ENCODE results near the gene MED10. TPM values are rescaled to one million over a fixed set of nuclear protein-coding genes. Genes with fewer than 3 reads are reported as not detected.

MED10 gene
- total RNA-seq, 3 donors from 2014 or later (not counting 1 experiment from before 2014, with no cell fraction given): 64.4 to 68.5 (median 64.5) TPM

GRCh38 chr5:6396043-6396442, 17.7 kb upstream of the MED10 start:
- WGBS (ENCODE audit: insufficient coverage): 89% methylated on average over 8 of the region's 8 CpGs
- H3K4me1 ChIP-seq (ENCODE audit: control insufficient read depth, insufficient read depth, low read length): no peaks in the 10 kb centered on the region
- intact Hi-C loops (cut with micrococcal nuclease): no loop called here
- DNase-seq (no peak), ATAC-seq (no peak)
- Mint-ChIP-seq H3K27me3 (ENCODE audit: low read depth in 2 of 2) (peaks cover 18 to 32% of the 10 kb centered on the region in 2 donors), H3K36me3 (no peaks in the 10 kb centered on the region), H3K27ac (no peak overlapping the region), H3K4me3 (no peak overlapping the region), H3K9me3 (no peaks in the 10 kb centered on the region), H3K4me1 (no peaks in the 10 kb centered on the region)
- H3K36me3 ChIP-seq (ENCODE audit: control insufficient read depth, insufficient read depth, low read length): no peaks in the 10 kb centered on the region
- H3K27ac ChIP-seq (ENCODE audit: low read length): no peak overlapping the region
- no peak for TF ChIP-seq CTCF (IDR thresholded peaks at IDR 0.05)
- no peaks in the 10 kb centered on the region for H3K9me3 ChIP-seq (ENCODE audit: control insufficient read depth, insufficient read depth, low read length)
- H3K27me3 ChIP-seq (ENCODE audit: control insufficient read depth, insufficient read depth, low read length): no peaks in the 10 kb centered on the region
- H3K4me3 ChIP-seq (ENCODE audit: low read length): no peak overlapping the region

- H3K27me3 Mint-ChIP-seq (ENCODE audit: low read depth in 2 of 2): peaks cover 22 to 33% of the 10 kb centered on the region in 2 donors
These were observed 17.3 kb upstream of the MED10 start for GRCh38 chr5:6395621-6396020.

GRCh38 chr5:6395102-6395445, 16.7 kb upstream of the MED10 start:
- ATAC-seq: no peak
- Mint-ChIP-seq H3K27me3 (ENCODE audit: low read depth in 2 of 2) (peaks cover 28 to 39% of the 10 kb centered on the region in 2 donors), H3K27ac (no peak overlapping the region), H3K36me3 (no peaks in the 10 kb centered on the region), H3K4me1 (no peaks in the 10 kb centered on the region), H3K4me3 (no peak overlapping the region), H3K9me3 (no peaks in the 10 kb centered on the region)
- Histone ChIP-seq H3K27me3 (ENCODE audit: control insufficient read depth, insufficient read depth, low read length) (no peaks in the 10 kb centered on the region), H3K27ac (ENCODE audit: low read length) (no peak overlapping the region), H3K4me3 (ENCODE audit: low read length) (no peak overlapping the region), H3K4me1 (ENCODE audit: control insufficient read depth, insufficient read depth, low read length) (no peaks in the 10 kb centered on the region), H3K9me3 (ENCODE audit: control insufficient read depth, insufficient read depth, low read length) (no peaks in the 10 kb centered on the region), H3K36me3 (ENCODE audit: control insufficient read depth, insufficient read depth, low read length) (no peaks in the 10 kb centered on the region)
- intact Hi-C loops (cut with micrococcal nuclease): no loop called here
- no peak for DNase-seq
- 75% methylated on average over 7 of the region's 7 CpGs for WGBS (ENCODE audit: insufficient coverage)
- TF ChIP-seq CTCF (IDR thresholded peaks at IDR 0.05): no peak

More at GRCh38 chr5:6395621-6396020, 17.3 kb upstream of the MED10 start:
- no peaks in the 10 kb centered on the region for H3K27me3 ChIP-seq (ENCODE audit: control insufficient read depth, insufficient read depth, low read length)
- no peak for DNase-seq
- Mint-ChIP-seq H3K36me3 (no peaks in the 10 kb centered on the region), H3K4me1 (no peaks in the 10 kb centered on the region), H3K4me3 (no peak overlapping the region), H3K9me3 (no peaks in the 10 kb centered on the region), H3K27ac (no peak overlapping the region)
- no peak for TF ChIP-seq CTCF (IDR thresholded peaks at IDR 0.05)
- 88% methylated on average over 3 of the region's 3 CpGs for WGBS (ENCODE audit: insufficient coverage)
- no peak overlapping the region for H3K27ac ChIP-seq (ENCODE audit: low read length)
- ATAC-seq: no peak
- intact Hi-C loops (cut with micrococcal nuclease): no loop called here
- H3K36me3 ChIP-seq (ENCODE audit: control insufficient read depth, insufficient read depth, low read length): no peaks in the 10 kb centered on the region
- H3K4me3 ChIP-seq (ENCODE audit: low read length): no peak overlapping the region
- no peaks in the 10 kb centered on the region for H3K9me3 ChIP-seq (ENCODE audit: control insufficient read depth, insufficient read depth, low read length)
- H3K4me1 ChIP-seq (ENCODE audit: control insufficient read depth, insufficient read depth, low read length): no peaks in the 10 kb centered on the region

GRCh38 chr5:6394429-6395101, 16.2 kb upstream of the MED10 start:
- Mint-ChIP-seq H3K27ac (no peak overlapping the region), H3K9me3 (no peaks in the 10 kb centered on the region), H3K36me3 (no peaks in the 10 kb centered on the region), H3K4me3 (no peak overlapping the region), H3K27me3 (ENCODE audit: low read depth in 2 of 2) (peaks cover 33 to 44% of the 10 kb centered on the region in 2 donors), H3K4me1 (no peaks in the 10 kb centered on the region)
- ATAC-seq: no peak
- H3K27ac ChIP-seq (ENCODE audit: low read length): no peak overlapping the region
- intact Hi-C loops (cut with micrococcal nuclease): no loop called here
- H3K4me3 ChIP-seq (ENCODE audit: low read length): no peak overlapping the region
- no peaks in the 10 kb centered on the region for H3K27me3 ChIP-seq (ENCODE audit: control insufficient read depth, insufficient read depth, low read length)
- DNase-seq: no peak
- no peaks in the 10 kb centered on the region for H3K9me3 ChIP-seq (ENCODE audit: control insufficient read depth, insufficient read depth, low read length)
- no peaks in the 10 kb centered on the region for H3K36me3 ChIP-seq (ENCODE audit: control insufficient read depth, insufficient read depth, low read length)
- H3K4me1 ChIP-seq (ENCODE audit: control insufficient read depth, insufficient read depth, low read length): no peaks in the 10 kb centered on the region
- TF ChIP-seq CTCF (IDR thresholded peaks at IDR 0.05): no peak
- WGBS (ENCODE audit: insufficient coverage): 89% methylated on average over 12 of the region's 12 CpGs

All from natural killer cell (primary cell).